MM.1S (cell line): ENCODE results near the gene TNIK.

ENCODE experiments used
- EZH2 ChIP-seq: fragments of 300-600 bp; sonication (generic); optimal IDR thresholded peaks from 2 replicates; pipeline ENCODE3; 2017; ENCODE audit warnings: low read depth, mild to moderate bottlenecking, antibody characterized with exemption, low read length, mixed read lengths
- TF ChIP-seq, protein P1 (sequence below): fragments of 300-600 bp; sonication (generic); IDR thresholded peaks from 2 replicates; pipeline ENCODE4 v1.5.1; 2016; ENCODE audit warnings: antibody characterized with exemption, low read length, mixed read lengths

- no peak for TF ChIP-seq EZH2
- TF ChIP-seq, protein P1, sequence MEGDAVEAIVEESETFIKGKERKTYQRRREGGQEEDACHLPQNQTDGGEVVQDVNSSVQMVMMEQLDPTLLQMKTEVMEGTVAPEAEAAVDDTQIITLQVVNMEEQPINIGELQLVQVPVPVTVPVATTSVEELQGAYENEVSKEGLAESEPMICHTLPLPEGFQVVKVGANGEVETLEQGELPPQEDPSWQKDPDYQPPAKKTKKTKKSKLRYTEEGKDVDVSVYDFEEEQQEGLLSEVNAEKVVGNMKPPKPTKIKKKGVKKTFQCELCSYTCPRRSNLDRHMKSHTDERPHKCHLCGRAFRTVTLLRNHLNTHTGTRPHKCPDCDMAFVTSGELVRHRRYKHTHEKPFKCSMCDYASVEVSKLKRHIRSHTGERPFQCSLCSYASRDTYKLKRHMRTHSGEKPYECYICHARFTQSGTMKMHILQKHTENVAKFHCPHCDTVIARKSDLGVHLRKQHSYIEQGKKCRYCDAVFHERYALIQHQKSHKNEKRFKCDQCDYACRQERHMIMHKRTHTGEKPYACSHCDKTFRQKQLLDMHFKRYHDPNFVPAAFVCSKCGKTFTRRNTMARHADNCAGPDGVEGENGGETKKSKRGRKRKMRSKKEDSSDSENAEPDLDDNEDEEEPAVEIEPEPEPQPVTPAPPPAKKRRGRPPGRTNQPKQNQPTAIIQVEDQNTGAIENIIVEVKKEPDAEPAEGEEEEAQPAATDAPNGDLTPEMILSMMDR = no peak
Measured at GRCh38 chr3:171116824-171117395, 343.3 kb downstream of the TNIK start.
